Measurements from ENCODE around the gene ANO7.

ANO7 gene

DNA sequence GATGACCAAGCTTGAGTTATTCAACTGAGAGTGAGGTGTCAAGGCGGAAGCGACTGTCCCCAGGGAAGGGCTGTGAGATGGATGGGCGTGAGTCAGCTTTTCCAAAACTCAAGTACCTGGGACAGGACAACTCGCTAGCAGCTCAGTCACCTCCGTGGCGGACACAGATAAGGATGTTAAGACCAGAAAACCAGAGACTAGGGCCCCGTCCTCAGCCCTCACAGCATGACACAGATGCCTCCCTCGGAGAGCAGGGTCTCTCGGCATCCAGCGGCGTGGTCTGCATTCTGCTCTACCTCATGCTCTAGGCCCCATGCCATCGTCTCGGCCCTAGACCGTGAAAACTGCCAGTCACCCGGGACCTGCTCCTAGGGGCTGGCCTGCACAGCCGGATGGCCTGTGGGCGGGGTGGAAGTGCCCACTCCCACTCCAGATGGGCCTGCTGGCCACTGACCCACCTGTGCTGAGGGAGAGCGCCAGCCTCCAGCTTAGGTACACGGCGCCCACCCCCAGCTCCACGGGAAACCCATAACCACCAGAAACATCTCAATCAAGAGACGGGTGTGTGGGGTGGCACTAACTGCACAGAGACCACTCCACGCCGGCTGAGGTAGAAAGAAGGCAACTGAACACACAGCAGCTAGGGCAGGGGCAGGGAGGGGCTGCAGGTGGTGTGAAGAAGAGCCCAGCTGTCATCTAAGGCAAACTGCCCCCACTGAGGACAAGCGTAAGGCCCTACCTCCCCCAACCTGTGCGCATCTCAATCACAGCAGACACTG is 39.8 kb downstream of the ANO7 start:
- DNase-seq (ENCODE audit: low read depth): no peak

DNA sequence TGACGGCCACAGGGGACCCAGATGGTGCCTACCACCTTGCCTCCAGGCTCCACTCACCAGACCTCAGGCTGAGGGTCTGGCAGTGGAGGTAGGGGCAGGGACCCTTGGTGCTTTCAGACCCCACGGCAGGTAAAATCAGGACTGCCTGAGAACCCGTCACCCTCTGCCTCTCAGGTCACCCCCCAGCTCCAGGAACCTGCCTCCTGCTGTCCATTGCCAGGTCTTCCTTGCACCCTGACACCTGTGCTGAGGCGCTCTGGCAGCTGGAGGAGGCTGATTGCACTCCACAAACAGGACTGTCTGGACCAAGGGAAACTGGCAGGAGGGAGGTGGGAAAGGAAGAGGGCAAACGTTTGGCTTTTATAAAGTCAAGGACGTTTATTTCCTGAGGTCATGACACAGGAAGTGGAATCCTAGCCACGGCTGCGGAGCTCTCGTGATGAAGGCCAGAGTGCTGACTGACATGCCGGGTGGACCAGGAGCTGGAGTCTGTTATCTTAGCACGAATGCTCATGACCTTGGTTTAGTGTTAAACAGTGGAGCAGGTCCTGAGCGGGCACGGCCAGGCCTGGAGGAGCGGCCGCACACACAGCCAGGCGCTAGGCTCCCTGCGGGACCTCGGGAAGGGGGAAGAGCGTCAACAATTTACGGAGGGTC is 40.5 kb downstream of the ANO7 start:
- DNase-seq (ENCODE audit: low read depth): no peak

DNA sequence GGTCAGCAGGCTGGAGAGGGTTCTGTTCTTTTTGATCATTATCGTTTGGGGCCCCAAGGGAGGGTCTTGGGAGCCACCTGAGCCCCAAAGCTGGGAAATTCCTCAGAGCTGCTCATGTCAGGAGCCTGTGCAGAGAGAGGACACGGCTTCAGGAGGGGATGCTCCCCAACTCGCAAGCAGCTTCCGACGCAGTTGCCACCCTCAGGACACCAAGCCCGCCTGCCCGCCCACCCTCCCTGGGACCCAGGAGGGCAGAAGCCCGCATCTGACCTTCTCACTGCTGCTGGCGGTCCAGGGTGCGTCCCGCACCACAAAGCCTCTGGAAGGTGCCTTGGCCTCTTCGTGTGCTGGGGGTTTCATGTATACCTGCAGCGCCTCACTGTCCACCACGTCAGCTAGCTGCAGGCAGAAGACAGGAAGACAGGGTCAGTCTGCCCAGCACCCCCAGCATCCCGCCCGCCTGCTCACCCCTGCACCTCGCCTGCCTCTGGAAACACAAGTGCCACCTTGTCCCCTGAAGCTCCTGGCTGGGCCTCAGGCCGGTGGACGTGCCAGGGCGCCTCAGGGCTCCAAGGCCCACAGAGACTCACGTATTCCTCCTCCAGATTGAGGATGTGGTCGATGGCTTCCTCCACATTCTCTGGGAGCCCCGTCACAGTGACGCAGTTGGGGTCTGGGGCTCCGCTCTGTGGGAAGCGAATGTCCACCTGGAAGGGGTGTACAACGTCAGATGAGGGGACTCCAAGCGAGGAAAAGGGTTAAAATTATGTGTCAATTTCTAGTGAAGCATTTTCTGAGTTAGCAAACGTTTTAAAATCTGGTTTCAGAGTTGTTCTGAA is 41.3 kb downstream of the ANO7 start:
- no peak for DNase-seq (ENCODE audit: low read depth)

DNA sequence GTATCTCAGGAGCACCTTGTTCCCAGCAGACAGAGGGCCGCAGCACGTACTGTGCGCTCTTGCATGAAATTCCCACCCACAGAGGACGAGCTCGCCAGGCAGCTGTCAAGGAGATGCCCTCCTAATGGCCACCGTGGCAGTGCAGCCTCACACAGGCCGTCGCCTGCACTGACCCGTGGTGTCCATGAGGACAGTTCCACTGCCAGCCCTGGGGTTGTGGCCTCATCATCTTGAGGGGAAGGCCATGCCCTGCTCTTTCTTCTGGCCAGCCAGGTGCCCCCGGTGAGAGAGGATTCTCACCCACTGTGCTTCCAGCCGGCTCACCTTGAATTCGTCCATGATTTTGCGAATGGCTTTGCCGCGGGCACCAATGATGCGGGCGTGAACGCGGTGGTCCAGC is 42.0 kb downstream of the ANO7 start:
- no peak for DNase-seq (ENCODE audit: low read depth)

DNA sequence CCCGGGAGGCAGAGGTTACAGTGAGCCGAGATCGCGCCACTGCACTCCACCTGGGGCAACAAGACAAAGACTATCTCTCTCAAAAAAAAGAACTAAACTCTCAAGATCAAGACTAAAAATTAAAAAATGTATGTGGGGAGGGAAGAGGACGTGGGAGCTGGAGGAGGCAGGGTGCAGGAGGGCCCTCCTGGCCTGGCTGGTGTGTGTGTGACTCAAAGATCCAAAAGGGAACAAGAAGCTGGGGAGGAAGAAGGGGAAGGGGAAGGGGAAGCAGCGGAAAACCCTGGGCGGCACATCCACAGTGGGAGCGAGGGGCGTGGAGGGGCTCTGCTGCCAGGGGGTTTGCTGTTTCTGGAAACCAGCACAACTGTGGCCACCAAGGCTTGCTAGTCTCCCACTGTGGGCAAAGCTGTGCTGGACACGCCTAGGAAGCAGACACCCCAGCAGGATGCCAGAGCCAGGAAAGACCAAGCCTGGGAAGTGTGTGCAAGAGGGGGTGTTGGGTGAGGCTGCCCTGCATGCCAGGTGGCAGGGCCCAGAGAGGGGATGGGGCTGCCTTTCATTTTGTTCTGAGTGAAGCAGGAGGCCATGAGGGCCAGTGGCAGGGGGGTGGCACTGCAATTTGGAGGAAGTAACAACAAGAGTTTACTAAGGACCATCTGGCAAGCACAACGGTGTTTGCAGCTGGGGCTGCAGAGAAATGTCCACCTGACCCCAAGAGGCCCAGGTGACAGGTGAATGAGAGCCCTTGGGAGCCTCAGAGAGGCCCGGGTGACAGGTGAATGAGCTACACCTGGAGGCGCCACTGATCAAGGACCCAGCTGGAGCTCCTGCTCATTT is 44.5 kb downstream of the ANO7 start:
- no peak for DNase-seq (ENCODE audit: low read depth)

DNA sequence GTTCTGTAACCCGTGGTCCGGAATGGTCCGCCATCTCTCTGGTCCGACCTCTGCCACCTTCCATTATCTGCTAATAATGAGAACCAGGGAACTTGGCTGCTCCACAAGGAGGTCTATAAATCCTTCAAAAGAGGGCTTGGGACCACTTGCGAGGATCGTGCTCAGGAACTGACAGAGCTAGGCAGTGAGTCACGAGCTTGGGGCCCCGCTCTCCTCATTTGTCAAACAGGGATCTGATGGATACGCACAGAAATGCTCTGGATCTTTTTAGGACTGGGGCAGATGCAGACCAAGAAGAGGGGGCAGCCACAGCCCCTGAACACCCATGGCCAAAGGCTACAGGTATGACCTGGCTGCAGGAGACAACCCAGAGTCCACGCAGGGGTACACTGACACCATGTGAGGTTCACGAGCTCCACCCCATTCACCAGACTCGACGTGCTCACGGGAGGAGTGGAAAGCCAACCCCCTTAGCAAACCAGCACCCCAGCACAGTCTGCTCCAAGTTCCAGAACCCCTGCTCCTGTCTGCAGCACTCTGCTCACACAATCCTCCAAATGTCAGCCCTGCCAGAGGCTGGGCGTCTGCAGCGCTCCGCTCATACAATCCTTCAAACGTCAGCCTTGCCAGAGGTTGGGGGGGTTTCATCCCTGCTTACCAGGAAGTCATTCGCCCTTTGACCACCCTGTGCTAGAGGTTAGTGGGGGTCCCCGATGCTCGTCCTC is 45.8 kb downstream of the ANO7 start:
- no peak for DNase-seq (ENCODE audit: low read depth)

DNA sequence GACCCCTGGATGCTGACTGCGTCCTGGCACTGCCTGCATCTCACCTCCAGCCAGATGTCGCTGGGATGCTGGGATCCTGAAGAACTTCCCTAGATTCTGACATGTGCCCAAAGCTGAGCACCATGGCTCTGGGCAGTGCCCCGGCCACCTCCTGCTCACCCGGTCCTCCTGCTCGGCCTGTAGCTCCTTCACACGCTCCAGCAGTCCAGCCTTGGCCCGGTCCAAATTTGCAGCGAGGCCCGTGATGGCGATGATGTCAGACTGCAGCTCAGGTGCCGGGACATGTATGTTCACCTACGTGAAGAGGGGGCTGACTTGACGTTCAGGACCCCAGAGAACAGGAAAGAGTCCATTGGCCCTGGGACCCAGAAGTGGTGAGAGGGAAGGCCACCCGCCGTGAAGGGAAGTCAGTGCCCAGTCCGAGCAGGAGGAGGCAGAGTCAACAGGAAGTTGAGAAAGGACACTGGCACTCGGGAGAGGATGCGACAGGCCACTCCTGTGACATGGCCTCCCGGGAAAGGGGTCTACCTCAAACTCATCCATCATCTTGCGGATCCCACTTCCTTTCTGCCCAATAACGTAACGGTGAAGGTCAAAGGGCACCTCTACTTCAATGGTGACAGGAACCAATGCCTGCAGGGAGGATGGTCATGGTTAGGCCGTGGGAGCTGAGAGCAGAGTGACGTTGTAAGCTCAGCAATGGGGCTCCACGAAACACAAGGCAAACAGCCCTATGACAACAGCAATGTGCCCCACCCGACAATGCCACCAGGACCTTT is 46.7 kb downstream of the ANO7 start:
- DNase-seq (ENCODE audit: low read depth): no peak

DNA sequence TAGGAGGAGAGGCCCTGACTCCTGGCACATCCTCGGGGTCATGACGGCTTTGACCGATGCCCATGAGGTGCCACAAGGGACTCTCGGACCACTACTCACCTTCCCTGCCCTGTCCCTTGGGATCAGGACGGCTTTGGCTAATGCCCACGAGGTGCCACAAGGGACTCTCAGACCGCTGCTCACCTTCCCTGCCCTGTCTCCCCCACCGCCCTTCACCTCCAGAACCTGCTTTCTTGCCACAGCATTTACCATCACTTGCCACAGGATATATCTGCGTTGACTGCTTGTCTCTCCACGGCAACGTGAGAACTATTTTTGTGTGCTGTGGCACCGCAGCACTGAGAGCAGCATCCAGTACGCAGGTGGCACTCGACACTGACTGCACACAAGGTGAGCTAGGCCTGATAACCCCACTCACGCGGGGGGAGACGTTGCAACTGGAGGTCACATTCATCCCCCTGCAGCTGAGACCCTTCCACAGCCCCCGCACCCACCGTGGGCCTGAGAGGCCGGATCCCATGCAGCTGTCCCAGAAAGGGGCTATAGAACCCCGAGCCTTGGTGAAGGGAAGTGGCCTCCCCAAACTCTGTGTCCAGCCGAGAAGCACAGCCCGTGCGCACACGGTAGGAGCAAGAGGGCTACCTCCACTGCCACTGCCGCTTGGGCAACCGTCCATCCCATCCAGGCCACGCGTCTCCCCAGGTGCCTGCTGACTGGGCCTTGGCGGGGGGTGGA is 47.5 kb downstream of the ANO7 start:
- DNase-seq (ENCODE audit: low read depth): no peak

DNA sequence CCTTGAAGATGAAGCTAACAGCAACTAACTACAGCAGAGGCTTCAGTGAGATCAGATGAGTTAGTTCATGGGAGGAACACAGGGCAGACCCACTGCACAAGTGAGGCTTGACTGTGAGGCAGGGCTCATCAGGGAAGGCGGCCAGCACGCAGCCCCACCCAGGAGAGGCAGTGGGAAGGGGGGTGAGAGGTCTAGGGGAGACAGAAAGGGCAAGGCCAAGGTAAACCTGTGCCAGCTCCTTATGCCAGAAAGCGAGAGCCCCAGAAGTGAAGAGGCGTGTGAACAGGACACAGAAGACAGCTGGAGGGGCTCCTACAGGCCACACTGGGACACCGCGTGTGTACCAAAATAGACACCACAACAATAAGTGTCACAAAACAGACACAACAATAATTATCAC is 48.6 kb downstream of the ANO7 start:
- DNase-seq (ENCODE audit: low read depth): no peak

DNA sequence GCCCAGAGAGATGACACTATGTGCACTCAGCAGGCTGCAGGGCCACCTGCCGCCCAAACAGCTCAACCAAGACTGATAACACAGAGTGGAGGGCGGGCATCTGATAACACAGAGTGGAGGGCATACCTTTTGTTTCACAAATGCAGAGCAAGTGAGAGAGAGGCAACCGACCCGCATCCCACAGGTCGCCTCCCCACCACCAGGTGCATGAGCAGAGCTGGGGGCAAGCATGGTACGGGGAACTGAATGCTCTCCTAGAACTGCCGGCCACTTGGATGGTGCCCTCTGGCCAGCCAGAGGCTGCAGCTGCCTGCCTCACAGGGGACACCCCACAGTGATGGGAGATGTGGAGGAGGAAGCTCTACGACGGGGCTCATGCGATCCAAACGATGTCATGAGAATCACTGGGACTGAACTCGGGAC is 49.5 kb downstream of the ANO7 start:
- no peak for DNase-seq (ENCODE audit: low read depth)

DNA sequence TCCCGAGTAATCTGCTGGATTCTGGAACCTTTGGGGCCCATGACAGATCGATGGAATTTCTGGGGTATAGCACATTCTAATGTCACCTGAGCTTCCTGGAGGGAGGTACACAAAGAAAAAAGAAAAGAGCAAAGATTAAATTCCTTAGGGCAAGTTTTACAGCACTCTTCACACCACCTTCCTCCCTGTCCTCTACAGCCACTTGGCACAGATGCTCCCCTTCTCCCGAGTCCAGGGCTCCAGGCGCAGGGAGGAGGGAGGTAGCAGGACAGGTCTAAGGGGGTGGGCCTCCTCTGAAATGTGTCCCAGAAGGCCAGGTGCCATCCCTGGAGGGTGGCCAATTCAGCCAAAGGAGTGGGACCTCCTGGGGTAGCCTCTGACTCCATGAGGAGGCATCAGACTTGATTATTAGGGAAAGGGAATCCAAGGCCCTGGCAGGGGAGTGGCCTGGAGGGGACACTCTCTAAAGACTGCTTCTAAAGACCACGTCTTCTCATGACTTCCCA is 50.3 kb downstream of the ANO7 start:
- no peak for DNase-seq (ENCODE audit: low read depth)

DNA sequence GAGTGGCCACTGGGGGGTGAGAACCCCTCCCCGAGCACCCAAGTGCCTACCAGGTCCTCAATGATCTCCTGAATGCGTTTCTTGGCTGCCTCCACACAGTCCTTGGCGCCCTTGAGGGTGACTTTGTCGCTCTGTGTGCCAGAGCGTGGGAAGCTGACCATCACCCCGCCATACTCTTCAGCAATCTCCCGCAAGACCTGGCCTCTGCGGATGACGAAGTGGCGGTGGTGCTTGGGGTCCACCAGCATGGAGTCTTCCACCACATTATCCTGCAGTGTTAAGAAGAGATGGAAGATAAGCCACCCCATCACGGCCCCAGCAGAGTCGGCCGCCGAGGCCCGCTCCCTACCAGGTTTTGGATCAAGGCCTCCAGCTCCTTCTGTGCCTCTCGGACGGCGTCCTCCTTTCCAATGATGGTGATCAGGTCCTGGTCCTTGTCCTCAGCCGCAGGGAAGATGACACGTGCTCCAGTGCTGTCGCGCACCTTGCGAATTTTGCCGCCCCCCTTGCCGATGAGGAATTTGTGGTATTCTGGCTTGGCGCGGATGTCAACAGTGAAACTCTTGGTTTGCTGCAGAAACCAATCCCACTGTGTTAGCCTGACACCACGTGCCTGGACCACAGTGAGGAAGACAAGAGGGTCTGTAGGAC is 51.2 kb downstream of the ANO7 start:
- DNase-seq (ENCODE audit: low read depth): no peak

DNA sequence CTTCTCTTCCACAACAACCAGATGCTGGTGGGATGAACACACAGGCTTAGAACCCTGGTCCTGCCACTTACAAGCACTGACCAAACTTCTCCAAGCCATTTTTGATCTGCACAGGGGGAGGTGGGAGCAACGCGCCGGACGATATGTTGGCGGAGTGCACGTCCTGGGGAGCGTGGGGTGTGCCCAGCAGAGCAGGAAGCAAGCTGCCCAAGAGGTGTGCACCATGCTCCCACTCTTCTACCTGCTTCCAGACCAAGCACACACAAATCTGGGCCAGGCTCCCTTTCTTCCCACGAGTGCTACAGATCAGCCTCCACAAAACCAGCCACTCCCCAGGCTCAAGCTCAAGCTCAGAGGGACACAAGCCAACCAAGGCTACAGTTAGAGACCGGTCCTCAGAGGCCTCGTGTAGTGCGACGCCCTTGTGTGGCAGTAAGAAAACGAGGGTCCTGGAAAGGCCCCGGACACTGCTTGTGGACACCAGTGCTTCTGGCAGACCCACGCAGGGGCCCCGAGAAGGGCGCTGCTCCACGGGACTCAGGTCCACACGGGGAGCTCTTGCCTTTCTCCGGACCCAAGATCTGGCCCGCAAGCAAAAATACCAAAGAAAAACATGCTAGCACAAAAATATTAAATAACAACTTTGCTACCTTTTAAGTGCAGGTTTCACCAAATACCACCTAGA is 52.0 kb downstream of the ANO7 start:
- no peak for DNase-seq (ENCODE audit: low read depth)

DNA sequence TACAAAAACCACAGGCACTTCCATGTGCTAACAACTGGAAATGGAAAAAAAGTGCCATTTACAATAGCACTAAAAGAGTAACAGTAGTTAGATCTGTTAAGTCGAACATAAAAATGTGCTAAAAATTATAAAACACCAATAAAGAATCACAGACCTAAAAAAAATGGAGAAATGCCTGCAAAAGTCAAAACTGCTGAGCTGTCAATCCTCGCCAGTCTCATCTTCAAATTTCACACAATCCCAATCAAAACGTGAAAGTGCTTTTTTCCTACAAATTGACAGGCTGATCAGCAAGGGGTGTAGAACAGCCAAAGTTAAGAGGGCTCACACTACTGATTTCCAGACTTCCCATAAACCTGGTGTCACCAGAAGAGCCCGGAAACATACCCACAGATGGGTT is 53.2 kb downstream of the ANO7 start:
- DNase-seq (ENCODE audit: low read depth): no peak

DNA sequence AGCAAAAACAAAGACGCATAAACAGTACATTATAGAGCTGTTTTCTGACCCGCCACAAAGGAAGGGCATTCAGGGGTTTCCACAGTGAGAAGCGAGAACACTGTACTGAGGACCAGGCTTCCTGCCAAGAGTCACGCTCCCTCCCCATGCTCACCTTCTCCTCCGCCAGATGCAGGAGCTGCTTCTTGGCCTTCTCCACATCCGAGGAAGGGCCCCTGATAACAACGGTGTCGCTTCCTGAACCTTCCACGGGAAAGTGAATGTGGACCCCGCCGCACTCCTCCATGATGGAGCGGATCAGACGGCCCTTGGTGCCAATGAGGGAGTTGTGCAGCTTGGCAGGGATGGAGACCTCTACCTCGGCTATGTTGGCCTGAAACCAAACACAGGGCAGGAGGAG is 53.8 kb downstream of the ANO7 start:
- no peak for DNase-seq (ENCODE audit: low read depth)

DNA sequence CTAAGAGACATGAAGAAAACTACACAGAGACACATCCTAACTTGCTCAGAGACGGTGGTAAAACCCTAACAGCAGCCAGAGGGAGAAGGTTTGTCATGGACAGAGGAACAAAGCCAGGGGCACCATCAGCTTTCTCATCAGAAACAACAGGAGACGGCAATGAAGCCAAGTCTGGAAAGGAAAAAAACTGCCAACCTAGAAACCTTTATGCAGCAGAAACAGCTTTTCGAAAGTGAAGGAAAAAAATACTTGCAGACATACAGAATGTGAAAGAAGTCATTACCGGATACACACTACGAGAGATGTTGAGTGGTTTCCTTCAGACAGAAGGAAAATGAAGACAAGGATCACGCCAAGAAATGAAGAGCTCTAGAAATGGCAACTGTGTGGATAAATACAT is 55.9 kb downstream of the ANO7 start:
- DNase-seq (ENCODE audit: low read depth): no peak

DNA sequence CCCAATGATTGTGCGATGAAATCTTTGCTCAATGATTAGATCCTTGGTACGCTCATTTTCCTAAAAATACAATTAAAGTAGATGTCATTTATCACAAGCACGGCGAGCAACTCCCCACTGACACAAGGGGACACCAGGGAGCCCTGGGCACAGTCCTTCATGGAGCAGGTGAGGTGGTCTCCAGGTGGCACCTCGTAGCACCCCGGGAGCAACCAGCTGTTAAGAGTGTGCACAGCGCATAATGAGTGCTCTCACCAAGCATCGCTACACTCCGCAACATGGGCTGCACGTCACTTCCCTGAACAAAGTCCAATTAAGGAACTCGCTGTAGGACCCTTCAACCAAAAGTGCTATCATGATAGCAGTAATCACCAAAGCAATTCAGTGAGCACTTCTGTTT is 59.8 kb downstream of the ANO7 start:
- DNase-seq (ENCODE audit: low read depth): no peak

DNA sequence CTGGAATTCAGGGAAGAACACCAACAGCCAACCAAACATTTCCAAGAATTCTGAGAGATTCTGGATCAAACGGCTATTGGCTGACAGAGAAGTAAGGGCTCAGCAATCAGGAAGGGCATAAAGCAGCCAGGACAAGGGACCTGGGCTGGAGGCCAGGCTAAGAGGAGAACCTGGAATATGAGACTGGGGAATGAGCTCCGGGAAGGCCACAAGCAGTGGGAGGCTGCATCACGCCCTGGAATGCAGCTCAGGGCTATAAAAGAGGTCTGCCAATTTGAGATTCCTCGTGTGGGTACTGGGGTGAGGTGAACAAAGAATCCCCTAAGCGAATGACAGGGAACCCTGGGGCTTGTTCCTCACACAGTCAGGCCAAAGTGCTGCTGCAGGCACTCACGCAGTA is 60.4 kb downstream of the ANO7 start:
- DNase-seq (ENCODE audit: low read depth): no peak

DNA sequence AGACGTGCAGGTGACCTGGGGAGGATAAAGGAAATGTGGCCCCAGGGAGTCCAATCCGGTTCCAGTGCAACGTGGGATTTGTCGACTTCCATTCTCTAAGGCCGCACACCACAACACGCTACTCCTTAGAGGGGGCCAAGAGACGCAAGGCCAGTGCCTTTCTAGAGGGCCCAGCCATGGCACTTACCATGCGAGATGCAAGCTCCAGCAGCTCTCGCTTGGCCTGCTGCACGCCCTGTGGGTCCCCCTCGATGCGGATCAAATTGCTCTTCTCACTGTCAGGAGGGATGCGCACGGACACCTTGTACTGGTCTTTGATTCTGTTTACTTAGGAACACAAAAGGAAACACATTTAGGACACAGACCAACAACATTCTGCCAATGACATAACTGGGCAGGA is 61.2 kb downstream of the ANO7 start:
- no peak for DNase-seq (ENCODE audit: low read depth)

All from activated T-cell treated with anti-CD3 and anti-CD28 coated beads for 24 hours (primary cell).